Activated CD4-positive, CD25-positive, alpha-beta regulatory T cell treated with anti-CD3 and anti-CD28 coated beads, Interleukin-2, amount 50 U/mL, for 72 hours (primary cell): Measurements from ENCODE around the gene LAP3.
"Not testable (repeated sequence)": the region's sequence is repeated elsewhere in the genome, so short reads cannot be mapped to it uniquely, and the experiment has no call there.

Source experiments
- DNase-seq: peaks from one replicate; pipeline ENCODE4 v3.0.0; 2021

The LAP3 gene

GRCh38 chr4:17565846-17566245, 11.2 kb upstream of the LAP3 start:
- no peak for DNase-seq

GRCh38 chr4:17567271-17567670, 9.7 kb upstream of the LAP3 start:
- no peak for DNase-seq

GRCh38 chr4:17574206-17574605, 2.8 kb upstream of the LAP3 start:
- DNase-seq, result no peak

- DNase-seq, result not testable (repeated sequence)
These were observed 1.8 kb upstream of the LAP3 start for GRCh38 chr4:17575177-17575576.

GRCh38 chr4:17577665-17578481, 875 bp downstream of the LAP3 start:
- DNase-seq, result no peak

- no peak for DNase-seq
These were observed 1.5 kb downstream of the LAP3 start for GRCh38 chr4:17578482-17578891.

- no peak for DNase-seq
These were observed 4.0 kb downstream of the LAP3 start for GRCh38 chr4:17580969-17581368.

- no peak for DNase-seq
These were observed 6.3 kb downstream of the LAP3 start for GRCh38 chr4:17583276-17583675.

GRCh38 chr4:17583941-17584340, 6.9 kb downstream of the LAP3 start:
- no peak for DNase-seq

GRCh38 chr4:17584521-17585213, 7.7 kb downstream of the LAP3 start:
- no peak for DNase-seq

- no peak for DNase-seq
These were observed 10.3 kb downstream of the LAP3 start for GRCh38 chr4:17587094-17587822.

- DNase-seq, result no peak
These were observed 12.4 kb downstream of the LAP3 start for GRCh38 chr4:17589355-17589754.

GRCh38 chr4:17595471-17596005, 18.5 kb downstream of the LAP3 start:
- no peak for DNase-seq

GRCh38 chr4:17597517-17597916, 20.5 kb downstream of the LAP3 start:
- DNase-seq, result no peak

- no peak for DNase-seq
These were observed 22.8 kb downstream of the LAP3 start for GRCh38 chr4:17599826-17600225.

- DNase-seq, result no peak
These were observed 28.2 kb downstream of the LAP3 start for GRCh38 chr4:17605236-17605635.

GRCh38 chr4:17613761-17614415, 36.9 kb downstream of the LAP3 start:
- peak; percentile 32 for DNase-seq

GRCh38 chr4:17614416-17615299, 37.7 kb downstream of the LAP3 start, which contains the start of gene MED28:
Gene MED28 (plus strand): TSS chr4:17614641. CDS start chr4:17614655, 14 bp downstream.
- DNase-seq, result peak; percentile 93

GRCh38 chr4:17616283-17616682, 39.3 kb downstream of the LAP3 start:
- DNase-seq, result no peak

- DNase-seq, result no peak
These were observed 41.9 kb downstream of the LAP3 start for GRCh38 chr4:17618926-17619325.

GRCh38 chr4:17619416-17620105, 42.6 kb downstream of the LAP3 start:
- DNase-seq, result no peak
